Cardiac fibroblast (primary cell): ENCODE data around the gene TOMM34.

ENCODE experiments used
- DNase-seq, 2 donors: peaks; one replicate each; pipeline versions ENCODE4 v3.0.0 to v3.0.0-alpha.2; 2010; ENCODE audit warnings: low read depth in 2 of 2
- H3K4me3 ChIP-seq, 2 donors: replicated peaks in 1 of 2; 1 replicate in 1 of 2; 2 replicates in 1 of 2; pipeline ENCODE4 v1.5.1; 2011; ENCODE audit warnings: low read depth in 2 of 2, low read length in 2 of 2, mild to moderate bottlenecking in 2 of 2, moderate library complexity in 1 of 2
- CTCF ChIP-seq: IDR thresholded peaks from one replicate; pipeline ENCODE4 v1.5.1; 2011; ENCODE audit warnings: low read depth, mild to moderate bottlenecking, low read length, inconsistent platforms

The TOMM34 gene

DNA sequence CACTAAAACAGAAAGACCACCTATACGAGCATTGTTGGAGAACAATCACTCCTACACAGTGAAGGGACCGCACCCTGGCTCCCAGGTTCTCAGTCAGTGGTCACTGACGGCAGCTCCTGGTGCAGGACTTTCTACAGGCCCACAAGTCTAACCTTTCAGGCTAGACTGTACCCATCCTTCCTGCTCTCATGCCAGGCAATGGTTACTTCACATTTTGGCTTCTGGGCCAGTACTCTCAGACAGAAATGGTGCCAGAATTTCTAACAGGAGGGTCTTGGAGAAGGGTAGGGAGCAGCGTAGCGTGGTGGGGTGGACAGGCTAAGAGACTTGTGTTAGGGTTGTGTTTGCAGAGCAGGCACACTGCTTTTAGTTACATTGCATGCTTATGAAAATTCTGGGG, 12.1 kb downstream of the TOMM34 start:
- no peak overlapping the region for H3K4me3 ChIP-seq
- TF ChIP-seq CTCF, result no peak
- DNase-seq, result no peak

- DNase-seq, result no peak
- TF ChIP-seq CTCF, result no peak
- H3K4me3 ChIP-seq, result no peak overlapping the region
These were observed 13.8 kb downstream of the TOMM34 start for GRCh38 chr20:44946271-44946852.

DNA sequence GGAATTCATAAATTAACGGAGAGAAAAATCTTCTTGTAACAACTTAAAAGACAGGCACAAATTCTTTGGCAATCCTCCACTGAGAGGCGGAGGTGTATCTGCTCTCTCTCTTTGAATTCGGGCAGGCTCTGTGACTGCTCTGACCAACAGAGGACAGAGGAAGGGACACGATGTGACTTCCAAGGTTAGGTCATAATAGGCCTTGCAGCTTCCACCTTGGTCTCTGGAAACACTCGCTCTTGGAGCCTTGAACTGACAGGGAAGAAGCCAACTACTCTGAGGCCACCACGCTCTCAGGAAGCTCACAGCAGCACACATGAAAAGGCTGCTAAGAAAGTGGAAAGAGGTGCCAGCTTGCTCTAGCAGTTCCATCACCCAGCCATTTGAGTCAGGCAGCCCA, 14.9 kb downstream of the TOMM34 start:
- DNase-seq, result no peak
- TF ChIP-seq CTCF, result no peak
- H3K4me3 ChIP-seq, result no peak overlapping the region

GRCh38 chr20:44943828-44944227, 16.4 kb downstream of the TOMM34 start:
- TF ChIP-seq CTCF, result no peak
- no peak for DNase-seq
- H3K4me3 ChIP-seq, result no peak overlapping the region

DNA sequence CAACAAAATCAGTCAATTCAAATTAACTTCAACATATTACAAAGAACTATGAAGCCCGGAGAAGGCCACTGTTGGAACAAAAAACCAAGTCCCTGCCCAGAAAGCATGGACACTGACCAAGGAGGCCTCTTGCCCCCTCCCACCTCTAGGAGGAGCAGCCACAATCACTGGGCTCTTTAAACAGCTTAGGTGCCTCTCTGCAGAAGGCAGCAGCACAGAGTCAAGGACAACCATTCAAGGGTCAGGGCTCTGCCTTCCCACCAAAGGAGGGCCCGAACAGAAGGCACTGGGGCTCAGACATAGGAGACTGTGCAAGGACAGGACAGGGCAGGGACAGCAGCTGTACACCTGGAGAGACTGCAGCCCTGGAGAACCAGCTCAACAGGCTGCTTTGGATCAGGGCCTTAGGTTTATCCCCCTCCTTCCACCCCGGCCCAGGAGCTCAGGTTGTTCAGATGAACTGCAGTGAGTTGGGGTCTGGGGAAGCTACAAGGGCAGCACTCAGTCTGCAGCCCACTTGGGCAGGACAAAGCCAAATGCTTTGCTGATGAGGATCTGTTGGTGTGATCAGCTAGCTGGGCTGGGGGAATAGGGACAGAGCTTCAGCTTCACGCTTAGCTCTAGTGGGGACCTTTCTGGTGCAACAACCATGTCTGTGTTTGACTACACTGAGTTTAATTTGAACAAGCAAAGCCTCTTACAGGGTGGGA, 17.8 kb downstream of the TOMM34 start:
- no peak for TF ChIP-seq CTCF
- no peak for DNase-seq
- H3K4me3 ChIP-seq, result no peak overlapping the region

- TF ChIP-seq CTCF, result no peak
- DNase-seq, result no peak
- H3K4me3 ChIP-seq, result no peak overlapping the region
These were observed 19.0 kb downstream of the TOMM34 start for GRCh38 chr20:44941120-44941691.

DNA sequence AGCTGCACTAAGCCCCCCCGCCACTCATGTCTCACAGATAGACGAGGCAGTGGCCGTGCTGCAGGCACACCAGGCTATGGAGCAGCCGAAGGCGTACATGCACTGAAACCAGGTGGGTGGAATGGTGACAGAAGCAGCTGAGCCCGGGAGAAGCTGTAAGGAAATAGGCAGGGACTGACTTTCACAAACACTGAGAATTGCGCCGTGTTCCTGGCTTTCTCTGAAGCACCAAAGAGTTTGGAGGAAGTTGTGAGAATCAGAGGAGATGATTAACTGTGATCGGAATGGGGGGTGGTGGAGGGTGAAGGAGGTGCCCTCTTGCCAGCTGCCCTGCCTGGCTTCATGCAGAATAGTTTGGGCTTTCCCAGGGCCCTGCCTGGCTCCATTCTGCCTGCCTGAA, 21.6 kb downstream of the TOMM34 start:
- H3K4me3 ChIP-seq, result no peak overlapping the region
- no peak for TF ChIP-seq CTCF
- peak in 1 of 2 donors; percentile 18 for DNase-seq
